Measurements from ENCODE around the gene NAT10. TPM values are rescaled to one million over a fixed set of nuclear protein-coding genes. Genes with fewer than 3 reads are reported as not detected.
"Not testable (repeated sequence)": the region's sequence is repeated elsewhere in the genome, so short reads cannot be mapped to it uniquely, and the experiment has no call there.

The NAT10 gene
- total RNA-seq, 5 donors from 2014 or later (not counting 1 experiment from before 2014, with no cell fraction given), result 55.0 to 84.0 (median 73.5) TPM

GRCh38 chr11:34180040-34180813 lies 74.8 kb downstream of the NAT10 start:
- Histone ChIP-seq H3K4me3 (ENCODE audit: control insufficient read depth in 1 of 2, extremely low read depth in 1 of 2, low read length in 1 of 2) (no peak overlapping the region), H3K27ac (ENCODE audit: low read length) (no peak overlapping the region), H3K36me3 (ENCODE audit: control insufficient read depth in 2 of 2, extremely low read depth in 1 of 2, insufficient read depth in 1 of 2, low read length in 1 of 2) (no peaks in the 10 kb centered on the region), H3K4me1 (ENCODE audit: control insufficient read depth in 1 of 2, extremely low read depth in 1 of 2, insufficient read depth in 2 of 2, low read length in 2 of 2) (no peaks in the 10 kb centered on the region), H3K9me3 (no peaks in the 10 kb centered on the region), H3K27me3 (replicated peaks in 1 of 2; ENCODE audit: control insufficient read depth in 2 of 2, extremely low read depth in 1 of 2, insufficient read depth in 2 of 2, low read length in 1 of 2) (peaks cover 0 to 3% of the 10 kb centered on the region in 2 experiments)
- ChIA-PET POLR2A (no interaction called here), CTCF (interaction anchor here (0.6 to 2.5 kb wide), 4 partner anchors 116 to 193 kb away, joined by 3 to 10 read pairs (median 3); partner anchors contain the start of gene ABTB2 (in 1 of the 2))
- H3K4me3 Mint-ChIP-seq, result no peak overlapping the region
- 80% methylated on average over 1 of the region's 6 CpGs for WGBS (ENCODE audit: insufficient coverage)
- no peaks in the 10 kb centered on the region for H3K9me3 Mint-ChIP-seq
- H3K4me1 Mint-ChIP-seq, result no peaks in the 10 kb centered on the region
- no peak for ATAC-seq (replicated peaks in 1 of 4)
- no peaks in the 10 kb centered on the region for H3K36me3 Mint-ChIP-seq
- no peak for DNase-seq
- H3K27me3 Mint-ChIP-seq, result no peaks in the 10 kb centered on the region
- H3K27ac Mint-ChIP-seq, result no peak overlapping the region

- H3K4me1 Mint-ChIP-seq; H3K27me3 ChIP-seq (replicated peaks in 1 of 2; ENCODE audit: control insufficient read depth in 2 of 2, extremely low read depth in 1 of 2, insufficient read depth in 2 of 2, low read length in 1 of 2); H3K4me3 Mint-ChIP-seq; H3K36me3 ChIP-seq (ENCODE audit: control insufficient read depth in 2 of 2, extremely low read depth in 1 of 2, insufficient read depth in 1 of 2, low read length in 1 of 2); H3K36me3 Mint-ChIP-seq; H3K27ac Mint-ChIP-seq; H3K27me3 Mint-ChIP-seq; H3K9me3 ChIP-seq; H3K9me3 Mint-ChIP-seq; DNase-seq; H3K4me3 ChIP-seq (ENCODE audit: control insufficient read depth in 1 of 2, extremely low read depth in 1 of 2, low read length in 1 of 2); POLR2A ChIA-PET; H3K4me1 ChIP-seq (ENCODE audit: control insufficient read depth in 1 of 2, extremely low read depth in 1 of 2, insufficient read depth in 2 of 2, low read length in 2 of 2); H3K27ac ChIP-seq (ENCODE audit: low read length); ATAC-seq (replicated peaks in 1 of 4): not testable (repeated sequence)
- CTCF ChIA-PET, result interaction anchor here in 1 of 2 donors (0.6 kb wide), 2 partner anchors 115 to 193 kb away, joined by 3 read pairs; no protein-coding TSS in a partner anchor
- WGBS (ENCODE audit: insufficient coverage), result 80% methylated on average over 1 of the region's 5 CpGs
These were observed 75.4 kb downstream of the NAT10 start for GRCh38 chr11:34180814-34181165.

- no peak overlapping the region for H3K27ac Mint-ChIP-seq
- WGBS (ENCODE audit: insufficient coverage), result 40% methylated on average over 3 of the region's 5 CpGs
- no peak for ATAC-seq (replicated peaks in 1 of 4)
These were observed 75.8 kb downstream of the NAT10 start for GRCh38 chr11:34181251-34181650.

GRCh38 chr11:34181856-34182405 lies 76.5 kb downstream of the NAT10 start:
- Histone ChIP-seq H3K27ac (ENCODE audit: low read length) (no peak overlapping the region), H3K9me3 (no peaks in the 10 kb centered on the region), H3K27me3 (replicated peaks in 1 of 2; ENCODE audit: control insufficient read depth in 2 of 2, extremely low read depth in 1 of 2, insufficient read depth in 2 of 2, low read length in 1 of 2) (peaks cover 0 to 7% of the 10 kb centered on the region in 2 experiments), H3K4me1 (ENCODE audit: control insufficient read depth in 1 of 2, extremely low read depth in 1 of 2, insufficient read depth in 2 of 2, low read length in 2 of 2) (no peaks in the 10 kb centered on the region), H3K36me3 (ENCODE audit: control insufficient read depth in 2 of 2, extremely low read depth in 1 of 2, insufficient read depth in 1 of 2, low read length in 1 of 2) (no peaks in the 10 kb centered on the region), H3K4me3 (ENCODE audit: control insufficient read depth in 1 of 2, extremely low read depth in 1 of 2, low read length in 1 of 2) (no peak overlapping the region)
- DNase-seq, result no peak
- no peak for ATAC-seq (replicated peaks in 1 of 4)
- ChIA-PET CTCF (no interaction called here), POLR2A (no interaction called here)
- H3K27me3 Mint-ChIP-seq, result no peaks in the 10 kb centered on the region
- H3K36me3 Mint-ChIP-seq, result no peaks in the 10 kb centered on the region
- H3K9me3 Mint-ChIP-seq, result no peaks in the 10 kb centered on the region
- H3K4me3 Mint-ChIP-seq, result no peak overlapping the region
- no peaks in the 10 kb centered on the region for H3K4me1 Mint-ChIP-seq
- WGBS (ENCODE audit: insufficient coverage), result 94% methylated on average over 5 of the region's 8 CpGs
- no peak overlapping the region for H3K27ac Mint-ChIP-seq

More at GRCh38 chr11:34181251-34181650, 75.8 kb downstream of the NAT10 start:
- H3K27me3 Mint-ChIP-seq, result no peaks in the 10 kb centered on the region
- no peaks in the 10 kb centered on the region for H3K36me3 ChIP-seq (ENCODE audit: control insufficient read depth in 2 of 2, extremely low read depth in 1 of 2, insufficient read depth in 1 of 2, low read length in 1 of 2)
- H3K27me3 ChIP-seq (replicated peaks in 1 of 2; ENCODE audit: control insufficient read depth in 2 of 2, extremely low read depth in 1 of 2, insufficient read depth in 2 of 2, low read length in 1 of 2), result peaks cover 0 to 3% of the 10 kb centered on the region in 2 experiments
- H3K4me1 ChIP-seq (ENCODE audit: control insufficient read depth in 1 of 2, extremely low read depth in 1 of 2, insufficient read depth in 2 of 2, low read length in 2 of 2), result no peaks in the 10 kb centered on the region
- DNase-seq, result no peak
- no peaks in the 10 kb centered on the region for H3K36me3 Mint-ChIP-seq
- H3K27ac ChIP-seq (ENCODE audit: low read length), result no peak overlapping the region
- no peak overlapping the region for H3K4me3 Mint-ChIP-seq
- ChIA-PET POLR2A (no interaction called here), CTCF (interaction anchor here in 1 of 2 donors (0.6 kb wide), 1 partner anchor 192 kb away, joined by 3 read pairs; no protein-coding TSS in a partner anchor)
- H3K9me3 Mint-ChIP-seq, result no peaks in the 10 kb centered on the region
- H3K9me3 ChIP-seq, result no peaks in the 10 kb centered on the region
- H3K4me3 ChIP-seq (ENCODE audit: control insufficient read depth in 1 of 2, extremely low read depth in 1 of 2, low read length in 1 of 2), result no peak overlapping the region
- H3K4me1 Mint-ChIP-seq, result no peaks in the 10 kb centered on the region

GRCh38 chr11:34182425-34182824 lies 77.0 kb downstream of the NAT10 start:
- H3K27ac Mint-ChIP-seq, result no peak overlapping the region
- no peaks in the 10 kb centered on the region for H3K4me1 Mint-ChIP-seq
- ChIA-PET CTCF (interaction anchor here in 1 of 2 donors (0.9 kb wide), 1 partner anchor 8 kb away, joined by 3 read pairs; no protein-coding TSS in a partner anchor), POLR2A (no interaction called here)
- Histone ChIP-seq H3K4me3 (ENCODE audit: control insufficient read depth in 1 of 2, extremely low read depth in 1 of 2, low read length in 1 of 2) (no peak overlapping the region), H3K4me1 (ENCODE audit: control insufficient read depth in 1 of 2, extremely low read depth in 1 of 2, insufficient read depth in 2 of 2, low read length in 2 of 2) (no peaks in the 10 kb centered on the region), H3K27ac (ENCODE audit: low read length) (no peak overlapping the region), H3K27me3 (replicated peaks in 1 of 2; ENCODE audit: control insufficient read depth in 2 of 2, extremely low read depth in 1 of 2, insufficient read depth in 2 of 2, low read length in 1 of 2) (peaks cover 0 to 7% of the 10 kb centered on the region in 2 experiments), H3K9me3 (no peaks in the 10 kb centered on the region), H3K36me3 (ENCODE audit: control insufficient read depth in 2 of 2, extremely low read depth in 1 of 2, insufficient read depth in 1 of 2, low read length in 1 of 2) (no peaks in the 10 kb centered on the region)
- H3K9me3 Mint-ChIP-seq, result no peaks in the 10 kb centered on the region
- WGBS (ENCODE audit: insufficient coverage), result 100% methylated on average over 2 of the region's 2 CpGs
- DNase-seq (no peak), ATAC-seq (replicated peaks in 1 of 4) (no peak)
- no peaks in the 10 kb centered on the region for H3K36me3 Mint-ChIP-seq
- no peaks in the 10 kb centered on the region for H3K27me3 Mint-ChIP-seq
- H3K4me3 Mint-ChIP-seq, result no peak overlapping the region

GRCh38 chr11:34182921-34183685 lies 77.7 kb downstream of the NAT10 start:
- H3K36me3 Mint-ChIP-seq, result no peaks in the 10 kb centered on the region
- no peak overlapping the region for H3K4me3 Mint-ChIP-seq
- no peaks in the 10 kb centered on the region for H3K4me1 Mint-ChIP-seq
- CTCF ChIA-PET, result interaction anchor here in 1 of 2 donors (0.5 to 0.9 kb wide), 2 partner anchors 9 to 1544 kb away, joined by 3 read pairs; no protein-coding TSS in a partner anchor
- 90% methylated on average over 9 of the region's 13 CpGs for WGBS (ENCODE audit: insufficient coverage)
- Histone ChIP-seq H3K4me1 (ENCODE audit: control insufficient read depth in 1 of 2, extremely low read depth in 1 of 2, insufficient read depth in 2 of 2, low read length in 2 of 2) (no peaks in the 10 kb centered on the region), H3K9me3 (no peaks in the 10 kb centered on the region), H3K36me3 (ENCODE audit: control insufficient read depth in 2 of 2, extremely low read depth in 1 of 2, insufficient read depth in 1 of 2, low read length in 1 of 2) (no peaks in the 10 kb centered on the region), H3K27me3 (replicated peaks in 1 of 2; ENCODE audit: control insufficient read depth in 2 of 2, extremely low read depth in 1 of 2, insufficient read depth in 2 of 2, low read length in 1 of 2) (peaks cover 0 to 5% of the 10 kb centered on the region in 2 experiments), H3K27ac (ENCODE audit: low read length) (no peak overlapping the region), H3K4me3 (ENCODE audit: control insufficient read depth in 1 of 2, extremely low read depth in 1 of 2, low read length in 1 of 2) (no peak overlapping the region)
- POLR2A ChIA-PET, result no interaction called here
- H3K27ac Mint-ChIP-seq, result no peak overlapping the region
- ATAC-seq (replicated peaks in 1 of 4), result no peak
- DNase-seq, result no peak
- H3K9me3 Mint-ChIP-seq, result no peaks in the 10 kb centered on the region
- no peaks in the 10 kb centered on the region for H3K27me3 Mint-ChIP-seq
